ENCODE results near the gene UROS.

UROS gene

GRCh38 chr10:125772112-125772863 is 50.8 kb downstream of the UROS start:
- Histone ChIP-seq H3K4me1 (ENCODE audit: insufficient read depth, poor library complexity, severe bottlenecking) (no peaks in the 10 kb centered on the region), H3K27me3 (ENCODE audit: insufficient read depth, poor library complexity, severe bottlenecking) (peaks cover 12% of the 10 kb centered on the region), H3K4me3 (ENCODE audit: severe bottlenecking) (no peak overlapping the region), H3K27ac (ENCODE audit: poor library complexity, severe bottlenecking) (no peak overlapping the region), H3K36me3 (ENCODE audit: low read depth) (no peaks in the 10 kb centered on the region), H3K9me3 (ENCODE audit: severe bottlenecking) (no peaks in the 10 kb centered on the region)
- TF ChIP-seq CTCF (IDR thresholded peaks at IDR 0.05; ENCODE audit: poor library complexity, severe bottlenecking), result no peak
- no peak for DNase-seq (ENCODE audit: low spot score)
- no peak for ATAC-seq (ENCODE audit: low read depth)

- no peaks in the 10 kb centered on the region for H3K4me1 ChIP-seq (ENCODE audit: insufficient read depth, poor library complexity, severe bottlenecking)
- DNase-seq (ENCODE audit: low spot score), result no peak
- no peak overlapping the region for H3K4me3 ChIP-seq (ENCODE audit: severe bottlenecking)
- no peak for TF ChIP-seq CTCF (IDR thresholded peaks at IDR 0.05; ENCODE audit: poor library complexity, severe bottlenecking)
- H3K27ac ChIP-seq (ENCODE audit: poor library complexity, severe bottlenecking), result no peak overlapping the region
- no peaks in the 10 kb centered on the region for H3K36me3 ChIP-seq (ENCODE audit: low read depth)
- peaks cover 12% of the 10 kb centered on the region for H3K27me3 ChIP-seq (ENCODE audit: insufficient read depth, poor library complexity, severe bottlenecking)
- no peaks in the 10 kb centered on the region for H3K9me3 ChIP-seq (ENCODE audit: severe bottlenecking)
- ATAC-seq (ENCODE audit: low read depth), result no peak
Measured at GRCh38 chr10:125770844-125771243, 52.2 kb downstream of the UROS start.

- ATAC-seq (ENCODE audit: low read depth) (no peak), DNase-seq (ENCODE audit: low spot score) (no peak)
- peaks cover 7% of the 10 kb centered on the region for H3K27me3 ChIP-seq (ENCODE audit: insufficient read depth, poor library complexity, severe bottlenecking)
Measured at GRCh38 chr10:125769175-125769574, 53.9 kb downstream of the UROS start.

GRCh38 chr10:125768219-125768855 is 54.7 kb downstream of the UROS start:
- TF ChIP-seq CTCF (IDR thresholded peaks at IDR 0.05; ENCODE audit: poor library complexity, severe bottlenecking), result no peak
- H3K9me3 ChIP-seq (ENCODE audit: severe bottlenecking), result no peaks in the 10 kb centered on the region
- no peak overlapping the region for H3K27ac ChIP-seq (ENCODE audit: poor library complexity, severe bottlenecking)
- no peak for ATAC-seq (ENCODE audit: low read depth)
- peaks cover 22% of the 10 kb centered on the region for H3K36me3 ChIP-seq (ENCODE audit: low read depth)
- no peak overlapping the region for H3K4me3 ChIP-seq (ENCODE audit: severe bottlenecking)
- peaks cover 1% of the 10 kb centered on the region for H3K27me3 ChIP-seq (ENCODE audit: insufficient read depth, poor library complexity, severe bottlenecking)
- no peaks in the 10 kb centered on the region for H3K4me1 ChIP-seq (ENCODE audit: insufficient read depth, poor library complexity, severe bottlenecking)
- DNase-seq (ENCODE audit: low spot score), result no peak

More at GRCh38 chr10:125769175-125769574, 53.9 kb downstream of the UROS start:
- Histone ChIP-seq H3K36me3 (ENCODE audit: low read depth) (peaks cover 14% of the 10 kb centered on the region), H3K27ac (ENCODE audit: poor library complexity, severe bottlenecking) (no peak overlapping the region), H3K4me1 (ENCODE audit: insufficient read depth, poor library complexity, severe bottlenecking) (no peaks in the 10 kb centered on the region), H3K4me3 (ENCODE audit: severe bottlenecking) (no peak overlapping the region), H3K9me3 (ENCODE audit: severe bottlenecking) (no peaks in the 10 kb centered on the region)
- no peak for TF ChIP-seq CTCF (IDR thresholded peaks at IDR 0.05; ENCODE audit: poor library complexity, severe bottlenecking)

GRCh38 chr10:125766511-125766910 is 56.5 kb downstream of the UROS start:
- no peak for DNase-seq (ENCODE audit: low spot score)
- no peak for ATAC-seq (ENCODE audit: low read depth)
- Histone ChIP-seq H3K4me1 (ENCODE audit: insufficient read depth, poor library complexity, severe bottlenecking) (no peaks in the 10 kb centered on the region), H3K4me3 (ENCODE audit: severe bottlenecking) (no peak overlapping the region), H3K36me3 (ENCODE audit: low read depth) (peaks cover 28% of the 10 kb centered on the region), H3K9me3 (ENCODE audit: severe bottlenecking) (no peaks in the 10 kb centered on the region), H3K27ac (ENCODE audit: poor library complexity, severe bottlenecking) (no peak overlapping the region), H3K27me3 (ENCODE audit: insufficient read depth, poor library complexity, severe bottlenecking) (no peaks in the 10 kb centered on the region)
- no peak for TF ChIP-seq CTCF (IDR thresholded peaks at IDR 0.05; ENCODE audit: poor library complexity, severe bottlenecking)
